GM21737 (cell line): ENCODE data around the gene NDUFB10.

Source experiments
- ATAC-seq: cut with Tn5 transposase; IDR thresholded peaks from one replicate; pipeline ENCODE4 v1.9.1; 2021; ENCODE audit warnings: mild to moderate bottlenecking, moderate library complexity; ENCODE audit not compliant: unreplicated experiment

The NDUFB10 gene

GRCh38 chr16:1965396-1966001 lies 6.2 kb downstream of the NDUFB10 start:
- no peak for ATAC-seq

DNA sequence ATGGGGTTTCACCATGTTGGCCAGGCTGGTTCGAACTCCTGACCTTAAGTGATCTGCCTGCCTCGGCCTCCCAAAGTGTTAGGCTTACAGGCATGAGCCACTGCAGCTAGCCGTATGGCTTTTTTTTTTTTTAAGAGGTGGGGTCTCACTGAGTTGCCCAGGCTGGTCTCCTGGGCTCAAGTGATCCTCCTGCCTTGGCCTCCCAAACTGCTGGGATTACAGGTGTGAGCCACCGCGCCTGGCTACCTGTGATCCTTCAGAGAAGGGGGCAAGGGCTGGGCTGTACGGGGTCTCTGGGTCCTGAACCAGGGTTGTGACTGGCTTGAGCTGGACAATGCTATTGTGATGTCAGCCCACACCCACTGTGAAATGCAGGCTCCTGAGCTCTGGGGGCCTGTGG lies 7.1 kb downstream of the NDUFB10 start, which contains the start of gene RNF151:
Gene RNF151 (plus strand): TSS at position 397 of the 400 bp plus-strand sequence. CDS start 26 bp downstream, outside the sequence.
- ATAC-seq = no peak

DNA sequence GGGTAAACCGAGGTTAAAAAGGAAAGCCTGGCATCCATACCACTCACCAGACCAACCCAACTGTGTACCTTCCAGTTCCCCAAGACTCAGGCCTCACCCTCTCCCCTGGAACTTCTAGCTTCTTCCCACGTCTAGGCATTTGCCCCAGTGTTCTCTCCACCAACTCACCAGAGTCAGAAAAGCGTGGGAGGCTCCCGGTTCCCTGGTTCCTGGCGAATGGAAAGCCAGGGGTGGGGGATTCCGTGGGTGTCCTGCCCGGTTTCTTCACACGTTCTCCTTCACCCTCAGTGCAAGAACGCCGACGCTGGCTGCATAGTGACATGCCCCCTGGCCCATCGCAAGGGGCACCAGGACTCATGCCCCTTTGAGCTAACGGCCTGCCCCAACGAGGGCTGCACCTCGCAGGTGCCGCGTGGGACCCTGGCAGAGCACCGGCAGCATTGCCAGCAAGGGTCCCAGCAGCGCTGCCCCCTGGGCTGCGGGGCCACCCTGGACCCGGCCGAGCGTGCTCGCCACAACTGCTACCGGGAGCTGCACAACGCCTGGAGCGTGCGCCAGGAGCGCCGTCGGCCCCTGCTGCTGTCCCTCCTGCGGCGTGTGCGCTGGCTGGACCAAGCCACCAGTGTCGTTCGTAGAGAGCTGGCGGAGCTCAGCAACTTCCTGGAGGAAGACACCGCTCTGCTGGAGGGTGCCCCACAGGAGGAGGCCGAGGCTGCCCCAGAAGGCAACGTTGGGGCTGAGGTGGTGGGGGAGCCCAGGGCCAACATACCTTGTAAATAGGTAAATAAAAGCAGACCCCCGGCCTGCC lies 9.0 kb downstream of the NDUFB10 start:
- no peak for ATAC-seq

- ATAC-seq = peak; percentile 68
Observed at GRCh38 chr16:1971796-1972489, 12.6 kb downstream of the NDUFB10 start, which contains the start of gene TBL3. Gene TBL3 (plus strand): TSS chr16:1972053. CDS start chr16:1972165, 112 bp downstream.

DNA sequence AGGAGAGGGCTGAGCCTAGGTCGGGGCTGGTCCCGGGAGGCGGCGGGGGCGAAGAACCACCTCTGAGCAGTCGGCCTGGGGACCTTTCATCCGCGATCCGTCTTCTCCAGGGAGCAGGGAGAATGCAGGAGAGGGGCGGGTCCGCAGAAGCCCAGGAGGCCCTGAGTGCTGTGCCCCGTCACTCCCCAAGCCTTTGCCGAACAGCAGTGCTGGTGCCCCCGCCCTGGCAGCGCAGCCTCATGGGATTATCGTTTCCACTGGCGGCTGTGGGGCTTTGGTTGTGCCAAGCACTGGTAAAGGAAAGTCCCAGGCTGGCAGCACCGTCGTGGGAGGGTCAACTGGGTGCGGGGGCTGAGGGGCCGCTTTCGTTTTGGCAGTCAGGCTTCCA lies 13.1 kb downstream of the NDUFB10 start:
- no peak for ATAC-seq

DNA sequence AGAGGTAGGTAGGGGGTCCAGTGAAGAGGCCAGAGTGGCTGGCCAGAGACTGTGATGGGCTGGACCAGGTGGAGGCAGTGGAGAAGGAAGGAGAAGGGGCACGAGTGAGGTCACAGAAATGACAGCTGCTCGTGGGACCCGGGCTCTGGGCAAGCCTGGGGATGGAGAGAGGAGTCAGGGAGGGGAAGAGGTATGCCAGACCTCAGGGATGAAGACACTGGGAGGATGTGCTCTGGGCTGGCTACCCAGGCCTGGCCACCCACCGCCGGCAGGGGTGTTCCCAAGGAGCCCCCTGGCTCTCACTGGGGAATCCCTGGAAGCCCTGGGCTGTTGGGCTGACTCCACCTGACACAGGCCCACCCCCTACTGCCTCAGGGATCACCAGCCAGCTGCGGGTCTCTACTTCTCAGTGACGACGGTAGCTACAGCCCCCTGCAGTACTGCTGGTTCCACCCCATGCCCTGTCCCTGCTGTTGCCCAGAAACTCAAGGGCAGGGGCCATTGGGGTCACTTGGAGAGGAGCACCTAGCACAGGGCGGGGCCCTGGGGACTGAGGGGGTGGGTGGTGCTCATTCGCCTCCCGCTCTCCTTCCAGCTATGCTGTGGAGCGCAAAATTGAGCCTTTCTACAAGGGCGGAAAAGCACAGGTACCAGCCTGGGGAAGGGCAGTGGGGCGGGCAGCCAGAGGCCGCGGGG lies 14.3 kb downstream of the NDUFB10 start:
- ATAC-seq = no peak

DNA sequence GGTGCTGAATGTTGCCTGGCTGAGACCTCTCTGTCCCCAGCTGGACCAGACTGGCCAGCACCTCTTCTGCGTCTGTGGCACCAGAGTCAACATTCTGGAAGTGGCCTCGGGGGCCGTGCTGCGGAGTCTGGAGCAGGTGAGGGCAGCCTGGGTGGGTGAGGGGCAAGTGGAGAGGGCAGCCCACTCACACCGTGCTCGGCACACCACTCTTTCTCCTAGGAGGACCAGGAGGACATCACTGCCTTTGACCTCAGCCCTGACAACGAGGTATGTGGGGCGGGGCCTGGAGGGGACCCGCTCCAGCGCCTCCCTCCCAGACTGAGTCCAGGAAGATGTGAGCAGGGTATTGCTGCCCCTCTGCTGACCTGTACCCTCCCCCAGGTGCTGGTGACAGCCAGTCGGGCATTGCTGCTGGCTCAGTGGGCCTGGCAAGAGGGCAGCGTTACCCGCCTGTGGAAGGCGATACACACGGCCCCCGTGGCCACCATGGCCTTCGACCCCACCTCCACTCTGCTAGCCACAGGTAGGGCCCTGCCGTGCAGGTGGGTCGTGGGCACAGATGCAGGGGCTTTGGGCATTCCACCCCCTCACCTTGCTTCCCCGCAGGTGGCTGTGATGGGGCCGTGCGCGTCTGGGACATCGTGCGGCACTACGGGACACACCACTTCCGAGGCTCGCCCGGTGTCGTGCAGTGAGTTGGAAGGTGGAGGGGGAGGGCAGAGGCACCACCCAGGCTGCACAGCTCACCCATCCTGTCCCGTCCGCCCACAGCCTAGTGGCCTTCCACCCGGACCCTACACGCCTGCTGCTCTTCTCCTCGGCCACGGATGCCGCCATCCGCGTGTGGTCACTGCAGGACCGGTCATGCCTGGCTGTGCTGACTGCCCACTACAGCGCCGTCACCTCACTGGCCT lies 15.1 kb downstream of the NDUFB10 start:
- no peak for ATAC-seq

DNA sequence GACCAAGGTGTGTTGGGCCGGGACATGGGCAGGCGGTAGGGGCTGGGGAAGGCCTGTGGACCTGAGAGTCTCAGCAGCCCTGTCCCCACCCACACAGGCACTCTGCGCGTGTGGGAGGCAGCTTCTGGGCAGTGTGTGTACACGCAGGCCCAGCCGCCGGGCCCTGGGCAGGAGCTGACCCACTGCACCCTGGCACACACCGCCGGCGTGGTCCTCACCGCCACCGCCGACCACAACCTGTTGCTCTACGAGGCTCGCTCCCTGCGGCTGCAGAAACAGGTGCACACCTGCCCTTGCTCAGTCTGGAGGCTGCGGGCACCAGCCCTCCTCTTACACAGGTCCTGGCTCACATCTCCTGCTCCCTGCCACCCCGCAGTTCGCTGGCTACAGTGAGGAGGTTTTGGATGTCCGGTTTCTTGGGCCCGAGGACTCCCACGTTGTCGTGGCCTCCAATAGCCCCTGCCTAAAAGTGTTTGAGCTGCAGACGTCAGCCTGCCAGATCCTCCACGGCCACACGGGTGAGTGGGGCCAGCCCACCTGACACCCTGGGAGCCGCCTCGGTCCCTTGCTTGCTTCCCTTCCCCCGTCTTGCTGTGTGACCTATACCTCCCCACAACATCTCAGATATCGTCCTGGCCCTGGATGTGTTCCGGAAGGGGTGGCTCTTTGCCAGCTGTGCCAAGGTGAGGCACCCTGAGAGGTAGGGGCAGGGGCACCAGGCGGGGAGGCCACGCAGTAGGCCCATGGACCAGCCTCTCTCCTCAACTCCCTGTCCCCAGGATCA lies 16.3 kb downstream of the NDUFB10 start:
- no peak for ATAC-seq

DNA sequence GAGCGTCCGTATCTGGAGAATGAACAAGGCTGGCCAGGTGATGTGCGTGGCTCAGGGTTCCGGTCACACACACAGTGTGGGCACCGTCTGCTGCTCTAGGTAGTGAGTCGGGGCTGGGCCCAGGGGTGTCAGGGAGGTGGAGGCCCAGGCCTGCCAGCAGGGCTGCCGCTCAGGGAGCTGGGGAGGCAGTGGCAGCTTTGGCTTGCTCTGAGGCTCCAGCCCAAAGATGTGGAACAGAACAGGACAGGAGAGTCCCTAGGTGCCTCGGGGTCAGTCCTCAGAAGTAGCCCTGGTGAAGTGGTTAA lies 16.8 kb downstream of the NDUFB10 start:
- ATAC-seq = no peak

- ATAC-seq = no peak
Observed at GRCh38 chr16:1976951-1977874, 17.9 kb downstream of the NDUFB10 start.

GRCh38 chr16:1977875-1978268 lies 18.5 kb downstream of the NDUFB10 start:
- ATAC-seq = no peak

DNA sequence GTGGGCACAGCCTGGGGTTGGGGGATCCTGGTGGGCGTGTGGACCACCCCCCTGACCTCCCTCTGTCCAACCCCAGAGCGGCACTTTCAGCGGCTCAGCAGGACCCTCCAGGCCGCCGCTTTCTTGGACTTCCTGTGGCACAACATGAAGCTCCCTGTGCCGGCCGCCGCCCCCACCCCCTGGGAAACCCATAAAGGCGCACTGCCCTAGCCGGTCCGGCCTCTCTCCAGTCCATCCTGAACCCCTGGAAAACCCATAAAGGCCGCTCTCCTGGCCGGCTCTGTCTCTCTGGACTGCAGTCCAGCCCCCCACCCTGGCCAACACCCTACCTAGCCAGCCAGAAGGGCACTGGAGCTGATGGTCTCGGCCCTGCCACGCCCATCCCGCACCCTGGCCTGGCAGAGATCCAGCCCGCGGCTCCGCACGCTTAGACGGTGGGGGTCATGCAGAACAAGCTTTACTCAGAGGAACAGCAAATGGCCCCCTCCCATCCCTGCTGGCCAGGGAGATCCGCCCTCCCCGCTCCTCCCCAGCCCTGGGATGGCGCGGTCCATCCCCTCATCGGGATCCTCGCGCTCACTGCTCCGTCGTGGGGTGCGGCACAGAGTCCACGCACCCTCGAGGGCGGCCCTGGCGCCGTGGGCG lies 19.3 kb downstream of the NDUFB10 start:
- no peak for ATAC-seq

GRCh38 chr16:1979271-1980029 lies 20.1 kb downstream of the NDUFB10 start:
- ATAC-seq = no peak

GRCh38 chr16:1980030-1980769 lies 20.9 kb downstream of the NDUFB10 start:
- ATAC-seq = no peak

GRCh38 chr16:1980770-1981087 lies 21.4 kb downstream of the NDUFB10 start:
- no peak for ATAC-seq

DNA sequence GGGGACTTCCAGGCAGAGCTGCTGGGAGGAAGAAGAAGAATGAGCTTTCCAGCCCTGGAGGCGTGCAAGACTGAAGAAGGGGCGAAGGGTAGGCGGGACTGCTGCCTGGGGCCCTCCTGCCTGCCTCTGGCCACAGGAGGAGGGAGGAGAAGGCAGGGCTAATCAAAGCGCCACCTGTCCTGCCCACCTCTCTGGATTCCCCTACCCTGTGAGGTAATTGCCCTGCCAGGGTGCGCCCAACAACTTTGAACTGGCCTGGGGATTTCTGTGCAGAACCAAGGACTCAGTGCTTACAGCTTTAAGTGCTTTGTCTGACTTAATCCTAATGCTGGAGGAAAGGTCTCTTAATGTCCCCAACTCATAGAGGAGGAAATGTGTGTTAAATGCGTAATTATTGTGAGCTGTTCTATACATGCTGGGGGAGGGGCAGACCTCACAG lies 22.1 kb downstream of the NDUFB10 start, which contains the start of gene NOXO1:
Gene NOXO1 (minus strand): TSS at position 72 of the 439 bp plus-strand sequence. CDS start 290 bp downstream, outside the sequence.
- ATAC-seq = no peak
